ENCODE data around the gene CXCL3. TPM values are rescaled to one million over a fixed set of nuclear protein-coding genes. Genes with fewer than 3 reads are reported as not detected.

Gene CXCL3
- total and polyA plus RNA-seq, 10 of the 15 experiments (the other 5 are each of a cell fraction or from before 2014, with no cell fraction given): not detected

GRCh38 chr4:74042681-74043080, 4.2 kb upstream of the CXCL3 start:
- no peak for DNase-seq (ENCODE audit: low read depth, low spot score)

More at GRCh38 chr4:74042681-74043080, 4.2 kb upstream of the CXCL3 start:
- Histone ChIP-seq H3K9ac (ENCODE audit: control insufficient read depth, insufficient read depth, low read length) (no peak overlapping the region), H3K36me3 (ENCODE audit: control insufficient read depth in 2 of 2, insufficient read depth in 2 of 2, low read length in 1 of 2) (no peaks in the 10 kb centered on the region), H3K4me3 (no peak overlapping the region), H2AFZ (ENCODE audit: control insufficient read depth, low read depth, low read length) (no peak overlapping the region), H3K27me3 (replicated peaks in 1 of 2; ENCODE audit: control insufficient read depth in 2 of 2, insufficient read depth in 2 of 2, low read length in 1 of 2) (peaks cover 3 to 8% of the 10 kb centered on the region in 2 experiments), H3K4me1 (ENCODE audit: control insufficient read depth, insufficient read depth, low read length) (peaks cover 3% of the 10 kb centered on the region; the same call in 1 of the 2 replicates), H4K20me1 (ENCODE audit: control insufficient read depth, insufficient read depth) (no peaks in the 10 kb centered on the region), H3K9me3 (replicated peaks; ENCODE audit: control insufficient read depth, insufficient read depth, low read length) (no peaks in the 10 kb centered on the region), H3K27ac (ENCODE audit: control insufficient read depth, insufficient read depth) (no peak overlapping the region), H3K4me2 (ENCODE audit: control insufficient read depth, insufficient read depth) (no peak overlapping the region), H3K79me2 (ENCODE audit: control insufficient read depth, insufficient read depth, low read length) (no peaks in the 10 kb centered on the region)
- BruUV-seq (replicated peaks): no TSS peak
- intact Hi-C loops (cut with micrococcal nuclease; ENCODE audit: unreplicated experiment): no loop called here
- RAD21 ChIA-PET (ENCODE audit: unreplicated experiment): interaction anchor here (0.8 kb wide), 1 partner anchor 178 kb away, joined by 3 read pairs; no protein-coding TSS in a partner anchor
- FAIRE-seq: no peak
- TF ChIP-seq, protein P1, sequence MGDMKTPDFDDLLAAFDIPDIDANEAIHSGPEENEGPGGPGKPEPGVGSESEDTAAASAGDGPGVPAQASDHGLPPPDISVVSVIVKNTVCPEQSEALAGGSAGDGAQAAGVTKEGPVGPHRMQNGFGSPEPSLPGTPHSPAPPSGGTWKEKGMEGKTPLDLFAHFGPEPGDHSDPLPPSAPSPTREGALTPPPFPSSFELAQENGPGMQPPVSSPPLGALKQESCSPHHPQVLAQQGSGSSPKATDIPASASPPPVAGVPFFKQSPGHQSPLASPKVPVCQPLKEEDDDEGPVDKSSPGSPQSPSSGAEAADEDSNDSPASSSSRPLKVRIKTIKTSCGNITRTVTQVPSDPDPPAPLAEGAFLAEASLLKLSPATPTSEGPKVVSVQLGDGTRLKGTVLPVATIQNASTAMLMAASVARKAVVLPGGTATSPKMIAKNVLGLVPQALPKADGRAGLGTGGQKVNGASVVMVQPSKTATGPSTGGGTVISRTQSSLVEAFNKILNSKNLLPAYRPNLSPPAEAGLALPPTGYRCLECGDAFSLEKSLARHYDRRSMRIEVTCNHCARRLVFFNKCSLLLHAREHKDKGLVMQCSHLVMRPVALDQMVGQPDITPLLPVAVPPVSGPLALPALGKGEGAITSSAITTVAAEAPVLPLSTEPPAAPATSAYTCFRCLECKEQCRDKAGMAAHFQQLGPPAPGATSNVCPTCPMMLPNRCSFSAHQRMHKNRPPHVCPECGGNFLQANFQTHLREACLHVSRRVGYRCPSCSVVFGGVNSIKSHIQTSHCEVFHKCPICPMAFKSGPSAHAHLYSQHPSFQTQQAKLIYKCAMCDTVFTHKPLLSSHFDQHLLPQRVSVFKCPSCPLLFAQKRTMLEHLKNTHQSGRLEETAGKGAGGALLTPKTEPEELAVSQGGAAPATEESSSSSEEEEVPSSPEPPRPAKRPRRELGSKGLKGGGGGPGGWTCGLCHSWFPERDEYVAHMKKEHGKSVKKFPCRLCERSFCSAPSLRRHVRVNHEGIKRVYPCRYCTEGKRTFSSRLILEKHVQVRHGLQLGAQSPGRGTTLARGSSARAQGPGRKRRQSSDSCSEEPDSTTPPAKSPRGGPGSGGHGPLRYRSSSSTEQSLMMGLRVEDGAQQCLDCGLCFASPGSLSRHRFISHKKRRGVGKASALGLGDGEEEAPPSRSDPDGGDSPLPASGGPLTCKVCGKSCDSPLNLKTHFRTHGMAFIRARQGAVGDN (IDR thresholded peaks at IDR 0.05): no peak
- TF ChIP-seq ZNF207 (IDR thresholded peaks at IDR 0.05; ENCODE audit: borderline replicate concordance) (no peak), BMI1 (IDR thresholded peaks at IDR 0.05; ENCODE audit: borderline replicate concordance) (no peak)
- WGBS (ENCODE audit: insufficient coverage, insufficient replicate concordance, low lambda C conversion rate, missing lambda C conversion rate): 0% methylated on average over 2 of the region's 2 CpGs
- CTCF ChIA-PET: no interaction called here
- SMC1A ChIA-PET (ENCODE audit: uncharacterized antibody, unreplicated experiment): interaction anchor here (1.0 kb wide), 1 partner anchor 24 kb away, joined by 3 read pairs; no protein-coding TSS in a partner anchor
- in situ Hi-C loops (cut with MboI): no loop called here
- ATAC-seq: no peak
- POLR2A ChIA-PET: no interaction called here
